WTC11 (cell line): ENCODE results near the gene OTUD7B. TPM values are rescaled to one million over a fixed set of nuclear protein-coding genes. Genes with fewer than 3 reads are reported as not detected.

ENCODE experiments used
- ATAC-seq: fragments of 200-7000 bp; cut with Tn5 transposase; 2 replicates; pipeline ENCODE4 v1.10.0; 2021; ENCODE audit warnings: mild to moderate bottlenecking, moderate library complexity
- Bru-seq: library from RNA; stranded (reverse); fragments of 400-500 nt; gene quantifications from one replicate; lab custom pipeline; 2021; lab: Mats Ljungman, UMichigan
- CTCF ChIA-PET: fragments of 300-600 bp; sonication (Branson Sonifier 250); formaldehyde crosslinking; loops from one replicate; lab custom pipeline; 2021; ENCODE audit warnings: antibody characterized with exemption; lab: Charles Lee
- POLR2A ChIA-PET: fragments of 350-600 bp; sonication (Branson Sonifier 250); formaldehyde crosslinking; loops from one replicate; lab custom pipeline; 2021; ENCODE audit warnings: antibody characterized with exemption; lab: Charles Lee
- DNase-seq: peaks from one replicate; pipeline ENCODE4 v3.0.0; 2021; ENCODE audit warnings: low spot score
- H3K27ac Mint-ChIP-seq: 2 replicates; pipeline ENCODE4 v1.8.0; 2021; ENCODE audit warnings: mixed read lengths
- H3K27me3 Mint-ChIP-seq: 2 replicates; pipeline ENCODE4 v1.8.0; 2021; ENCODE audit warnings: low read depth, mild to moderate bottlenecking, moderate library complexity, mixed read lengths
- H3K36me3 Mint-ChIP-seq: 2 replicates; pipeline ENCODE4 v1.8.0; 2021; ENCODE audit warnings: mixed read lengths
- H3K4me1 Mint-ChIP-seq: 2 replicates; pipeline ENCODE4 v1.8.0; 2022; ENCODE audit warnings: mixed read lengths
- H3K4me3 Mint-ChIP-seq: 2 replicates; pipeline ENCODE4 v1.8.0; 2021; ENCODE audit warnings: mild to moderate bottlenecking, moderate library complexity, mixed read lengths
- H3K9me3 Mint-ChIP-seq: 2 replicates; pipeline ENCODE4 v1.8.0; 2021; ENCODE audit warnings: mixed read lengths
- ATF1 ChIP-seq: sonication (generic); formaldehyde crosslinking; IDR thresholded peaks from 2 replicates; pipeline ENCODE4 v1.8.1; 2023; ENCODE audit warnings: mild to moderate bottlenecking, moderate library complexity, missing genetic modification reagents
- CREM ChIP-seq: sonication (generic); formaldehyde crosslinking; IDR thresholded peaks from 2 replicates; pipeline ENCODE4 v1.8.1; 2022; ENCODE audit warnings: mild to moderate bottlenecking, missing genetic modification reagents, moderate library complexity
- CTCF ChIP-seq: fragments of 200-600 bp; IDR thresholded peaks from 2 replicates; pipeline ENCODE4 v1.8.0; 2022; ENCODE audit warnings: antibody characterized with exemption
- ELF4 ChIP-seq: sonication (generic); formaldehyde crosslinking; IDR thresholded peaks from 2 replicates; pipeline ENCODE4 v1.8.1; 2022; ENCODE audit warnings: low read depth, mild to moderate bottlenecking, moderate library complexity, missing genetic modification reagents
- FOXK1 ChIP-seq: sonication (generic); formaldehyde crosslinking; IDR thresholded peaks from 2 replicates; pipeline ENCODE4 v1.8.0; 2022; ENCODE audit warnings: mild to moderate bottlenecking, moderate library complexity, missing genetic modification reagents
- FOXP1 ChIP-seq: sonication (generic); formaldehyde crosslinking; IDR thresholded peaks from 2 replicates; pipeline ENCODE4 v1.8.0; 2022; ENCODE audit warnings: missing genetic modification reagents, mild to moderate bottlenecking, moderate library complexity, borderline replicate concordance
- GABPB1 ChIP-seq: sonication (generic); formaldehyde crosslinking; IDR thresholded peaks from 2 replicates; pipeline ENCODE4 v1.8.1; 2023; ENCODE audit warnings: mild to moderate bottlenecking, missing genetic modification reagents
- HMGXB4 ChIP-seq: sonication (generic); formaldehyde crosslinking; IDR thresholded peaks from 2 replicates; pipeline ENCODE4 v1.8.1; 2023; ENCODE audit warnings: mild to moderate bottlenecking, moderate library complexity, missing genetic modification reagents
- MYBL2 ChIP-seq: sonication (generic); formaldehyde crosslinking; IDR thresholded peaks from 2 replicates; pipeline ENCODE4 v1.8.1; 2023; ENCODE audit warnings: mild to moderate bottlenecking, moderate library complexity, missing genetic modification reagents
- PRDM15 ChIP-seq: sonication (generic); formaldehyde crosslinking; IDR thresholded peaks from 2 replicates; pipeline ENCODE4 v1.8.0; 2022; ENCODE audit warnings: missing genetic modification reagents
- PRRX2 ChIP-seq: fragments of 250-450 bp; sonication (Bioruptor Pico); IDR thresholded peaks from 2 replicates; pipeline ENCODE4 v1.8.0; 2021; ENCODE audit warnings: mild to moderate bottlenecking
- RELA ChIP-seq: sonication (generic); formaldehyde crosslinking; IDR thresholded peaks from 2 replicates; pipeline ENCODE4 v1.8.1; 2022; ENCODE audit warnings: missing genetic modification reagents, mild to moderate bottlenecking, borderline replicate concordance
- RORB ChIP-seq: fragments of 250-450 bp; sonication (Bioruptor Pico); IDR thresholded peaks from 2 replicates; pipeline ENCODE4 v1.9.0; 2021; ENCODE audit warnings: mild to moderate bottlenecking
- SP1 ChIP-seq: sonication (generic); formaldehyde crosslinking; conservative IDR thresholded peaks from 2 replicates; pipeline ENCODE4 v1.8.1; 2022; ENCODE audit warnings: missing genetic modification reagents
- TEAD1 ChIP-seq: sonication (generic); formaldehyde crosslinking; IDR thresholded peaks from 2 replicates; pipeline ENCODE4 v1.8.0; 2022; ENCODE audit warnings: mild to moderate bottlenecking, missing genetic modification reagents
- TP53 ChIP-seq: sonication (generic); formaldehyde crosslinking; IDR thresholded peaks from 2 replicates; pipeline ENCODE4 v1.8.1; 2023; ENCODE audit warnings: mild to moderate bottlenecking, missing genetic modification reagents
- ZNF281 ChIP-seq: sonication (generic); formaldehyde crosslinking; IDR thresholded peaks from 2 replicates; pipeline ENCODE4 v1.8.0; 2023; ENCODE audit warnings: mild to moderate bottlenecking, missing genetic modification reagents
- ZNF416 ChIP-seq: fragments of 250-450 bp; sonication (Bioruptor Pico); IDR thresholded peaks from 2 replicates; pipeline ENCODE4 v1.9.0; 2021; ENCODE audit warnings: mild to moderate bottlenecking, inconsistent platforms
- long read RNA-seq, 3 experiments: library from RNA in 1 of 3; library from capped mRNA in 1 of 3; library from polyadenylated mRNA in 1 of 3; unstranded in 2 of 3; stranded (forward) in 1 of 3; transcript quantifications; one replicate each; pipeline ENCODE4 v2.0.0, GENCODE V29; 2021
- total RNA-seq: library from RNA; stranded (reverse); gene quantifications from 3 replicates; pipeline ENCODE4 v1.2.3, GENCODE V29; 2021
- TF ChIP-seq, protein P1 (sequence below): sonication (generic); formaldehyde crosslinking; IDR thresholded peaks from 2 replicates; pipeline ENCODE4 v1.8.1; 2023; ENCODE audit warnings: mild to moderate bottlenecking, missing genetic modification reagents
- TF ChIP-seq, protein P2 (sequence below): sonication (generic); formaldehyde crosslinking; IDR thresholded peaks from 2 replicates; pipeline ENCODE4 v1.8.1; 2022; ENCODE audit warnings: mild to moderate bottlenecking, moderate library complexity, missing genetic modification reagents

The OTUD7B gene
- 19.4 to 21.0 TPM (median 19.5 TPM) in 3 replicates for total RNA-seq
- percentile 78 among the genes with signal in this experiment for Bru-seq, nascent RNA
- long read RNA-seq, experiment 1, full-length matches to known transcripts: 8 of 25 reads
- long read RNA-seq, experiment 1, partial matches to known transcripts: 5 of 25 reads
- long read RNA-seq, experiment 1, other reads (novel, unspliced or antisense): 12 of 25 reads
- long read RNA-seq, experiment 2, full-length matches to known transcripts: 1 of 23 reads
- long read RNA-seq, experiment 2, partial matches to known transcripts: 4 of 23 reads
- long read RNA-seq, experiment 2, other reads (novel, unspliced or antisense): 18 of 23 reads
- long read RNA-seq, experiment 3: 0 reads

DNA sequence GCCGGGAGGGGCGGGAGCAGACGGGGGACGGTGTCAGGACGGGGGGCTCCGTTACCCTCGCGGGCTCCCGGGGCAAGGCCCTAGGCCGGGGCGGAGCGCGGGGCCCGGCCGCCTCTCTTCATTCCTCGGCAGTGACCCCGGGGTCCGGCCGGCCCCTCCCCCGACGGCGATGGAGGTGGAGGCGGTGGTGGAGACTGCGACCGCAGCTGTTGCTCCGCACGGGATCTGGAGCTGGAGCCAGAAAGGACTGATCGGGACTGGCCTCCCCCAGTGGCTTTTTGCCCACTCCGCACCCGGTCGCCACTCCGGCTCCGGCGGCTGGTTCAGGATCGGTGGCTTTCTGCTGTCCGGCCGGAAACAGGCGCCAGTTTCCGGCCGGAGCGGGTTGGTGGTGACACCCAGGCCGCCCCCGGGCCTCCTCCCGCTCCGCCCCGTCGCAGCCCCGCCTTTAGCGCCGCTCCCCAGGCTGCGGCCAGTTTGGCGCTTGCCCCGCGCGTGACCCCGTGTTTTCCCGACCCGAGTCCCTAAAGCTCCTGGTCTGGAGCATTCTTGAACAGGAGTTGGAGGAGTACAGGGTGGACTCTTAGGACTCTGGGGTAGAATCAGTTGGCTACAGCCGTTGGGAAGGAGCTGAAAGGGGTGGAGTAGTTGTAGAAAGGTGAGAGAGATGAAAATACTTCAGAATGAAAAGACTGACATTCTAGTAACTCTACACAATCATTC, at the start of gene OTUD7B:
TSS of gene OTUD7B (minus strand) at position 334 of the 723 bp plus-strand sequence. CDS start 33,216 bp downstream, outside the sequence.
- no peaks in the 10 kb centered on the region for H3K27me3 Mint-ChIP-seq
- peaks cover 22% of the 10 kb centered on the region for H3K4me1 Mint-ChIP-seq
- H3K27ac Mint-ChIP-seq: peak within 1 kb of the TSS; percentile 98
- ATAC-seq: peak; percentile 86
- no peaks in the 10 kb centered on the region for H3K36me3 Mint-ChIP-seq
- ChIA-PET CTCF (interaction anchor here (1.3 to 3.3 kb wide), 4 partner anchors 40 to 528 kb away, joined by 3 to 11 read pairs (median 6); no protein-coding TSS in a partner anchor), POLR2A (interaction anchor here (0.6 to 2.6 kb wide), 7 partner anchors 14 to 124 kb away, joined by 3 to 27 read pairs (median 6); partner anchors contain the start of gene VPS45)
- peak; percentile 86 for DNase-seq
- peak within 1 kb of the TSS; percentile 94 for H3K4me3 Mint-ChIP-seq
- H3K9me3 Mint-ChIP-seq: no peaks in the 10 kb centered on the region
- TF ChIP-seq ELF4 (0 out of 2 replicates have a peak, but pooled peaks have one; percentile 34), PRDM15 (CRISPR knock-in tag) (peak; percentile 79), FOXK1 (CRISPR knock-in tag) (peak; percentile 71; the same call in 1 of the 2 replicates), CREM (CRISPR knock-in tag) (0 out of 2 replicates have a peak, but pooled peaks have one; percentile 66), HMGXB4 (CRISPR knock-in tag) (peak; percentile 82), RELA (CRISPR knock-in tag) (no peak), TEAD1 (CRISPR knock-in tag) (0 out of 2 replicates have a peak, but pooled peaks have one; percentile 25), TP53 (no peak), GABPB1 (CRISPR knock-in tag) (peak; percentile 87), ZNF416 (CRISPR knock-in tag) (0 out of 2 replicates have a peak, but pooled peaks have one; percentile 25), CTCF (no peak), FOXP1 (CRISPR knock-in tag) (peak; percentile 65; the same call in 1 of the 2 replicates), ZNF281 (CRISPR knock-in tag) (no peak), RORB (CRISPR knock-in tag) (no peak), PRRX2 (CRISPR knock-in tag) (no peak), MYBL2 (CRISPR knock-in tag) (0 out of 2 replicates have a peak, but pooled peaks have one; percentile 63), SP1 (CRISPR knock-in tag) (peak; percentile 80), ATF1 (CRISPR knock-in tag) (no peak)
- TF ChIP-seq, protein P1, sequence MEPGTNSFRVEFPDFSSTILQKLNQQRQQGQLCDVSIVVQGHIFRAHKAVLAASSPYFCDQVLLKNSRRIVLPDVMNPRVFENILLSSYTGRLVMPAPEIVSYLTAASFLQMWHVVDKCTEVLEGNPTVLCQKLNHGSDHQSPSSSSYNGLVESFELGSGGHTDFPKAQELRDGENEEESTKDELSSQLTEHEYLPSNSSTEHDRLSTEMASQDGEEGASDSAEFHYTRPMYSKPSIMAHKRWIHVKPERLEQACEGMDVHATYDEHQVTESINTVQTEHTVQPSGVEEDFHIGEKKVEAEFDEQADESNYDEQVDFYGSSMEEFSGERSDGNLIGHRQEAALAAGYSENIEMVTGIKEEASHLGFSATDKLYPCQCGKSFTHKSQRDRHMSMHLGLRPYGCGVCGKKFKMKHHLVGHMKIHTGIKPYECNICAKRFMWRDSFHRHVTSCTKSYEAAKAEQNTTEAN (CRISPR knock-in tag): peak; percentile 71
- TF ChIP-seq, protein P2, sequence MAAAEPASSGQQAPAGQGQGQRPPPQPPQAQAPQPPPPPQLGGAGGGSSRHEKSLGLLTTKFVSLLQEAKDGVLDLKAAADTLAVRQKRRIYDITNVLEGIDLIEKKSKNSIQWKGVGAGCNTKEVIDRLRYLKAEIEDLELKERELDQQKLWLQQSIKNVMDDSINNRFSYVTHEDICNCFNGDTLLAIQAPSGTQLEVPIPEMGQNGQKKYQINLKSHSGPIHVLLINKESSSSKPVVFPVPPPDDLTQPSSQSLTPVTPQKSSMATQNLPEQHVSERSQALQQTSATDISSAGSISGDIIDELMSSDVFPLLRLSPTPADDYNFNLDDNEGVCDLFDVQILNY (CRISPR knock-in tag): peak; percentile 37; the same call in 1 of the 2 replicates
